HepG2 (cell line): ENCODE data around the gene CCDC142. TPM values are rescaled to one million over a fixed set of nuclear protein-coding genes. Genes with fewer than 3 reads are reported as not detected.

ENCODE experiments used
- SRY ChIP-seq: sonication (generic); formaldehyde crosslinking; IDR thresholded peaks from 2 replicates; pipeline ENCODE4 v1.8.0; 2022; ENCODE audit warnings: mild to moderate bottlenecking, missing genetic modification reagents
- ZFP82 ChIP-seq: sonication (generic); formaldehyde crosslinking; IDR thresholded peaks from 2 replicates; pipeline ENCODE4 v1.5.1; 2020; ENCODE audit warnings: mild to moderate bottlenecking, missing genetic modification reagents, borderline replicate concordance
- ZNF124 ChIP-seq: sonication (generic); formaldehyde crosslinking; IDR thresholded peaks from 2 replicates; pipeline ENCODE4 v1.4.0; 2020; ENCODE audit warnings: missing genetic modification reagents
- ZNF224 ChIP-seq: sonication (generic); formaldehyde crosslinking; IDR thresholded peaks from 2 replicates; pipeline ENCODE4 v1.5.0; 2020; ENCODE audit warnings: mild to moderate bottlenecking, missing genetic modification reagents
- ZNF333 ChIP-seq: sonication (generic); formaldehyde crosslinking; IDR thresholded peaks from 2 replicates; pipeline ENCODE4 v1.4.0; 2020; ENCODE audit warnings: mild to moderate bottlenecking, missing genetic modification reagents, borderline replicate concordance
- polyA plus RNA-seq, 8 experiments: library from polyadenylated mRNA; depleted of rRNA in 3 of 8; stranded (reverse) in 7 of 8; unstranded in 1 of 8; fragments of >200 nt; fragmentation: Illumina TruSeq in 4 of 8; extraction: Trizol in 4 of 8; gene quantifications; 2 replicates each; pipeline versions ENCODE4 v1.2.1 to v1.2.3, GENCODE V29; 2011 to 2016; ENCODE audit warnings: low read depth in 4 of 8, missing spikeins in 1 of 8, mixed read lengths in 1 of 8; ENCODE audit not compliant: insufficient read depth in 1 of 8
- total RNA-seq, 5 experiments: library from RNA; depleted of rRNA; stranded (reverse); fragments of >200 nt; fragmentation: Illumina TruSeq; extraction: Trizol; gene quantifications; 2 replicates each; pipeline ENCODE4 v1.2.3, GENCODE V29; 2016; ENCODE audit warnings: low read depth in 1 of 5
- TF ChIP-seq, protein P1 (sequence below), 2 experiments: sonication (generic) in 1 of 2; formaldehyde crosslinking in 1 of 2; IDR thresholded peaks; 2 replicates each; pipeline versions ENCODE4 v1.4.0 to v1.6.1; 2016 to 2020; ENCODE audit warnings: borderline replicate concordance in 1 of 2, low read depth in 1 of 2, mild to moderate bottlenecking in 1 of 2, missing genetic modification reagents in 1 of 2
- TF ChIP-seq, protein P2 (sequence below): sonication (generic); formaldehyde crosslinking; IDR thresholded peaks from 2 replicates; pipeline ENCODE4 v1.9.0; 2021; ENCODE audit warnings: mild to moderate bottlenecking, missing genetic modification reagents
- TF ChIP-seq, protein P3 (sequence below): sonication (generic); formaldehyde crosslinking; IDR thresholded peaks from 2 replicates; pipeline ENCODE4 v1.4.0; 2020; ENCODE audit warnings: missing genetic modification reagents; ENCODE audit errors: not compliant biosample characterization
- TF ChIP-seq, protein P4 (sequence below): sonication (generic); formaldehyde crosslinking; IDR thresholded peaks from 2 replicates; pipeline ENCODE4 v1.9.0; 2022; ENCODE audit warnings: low read depth, missing genetic modification reagents
- TF ChIP-seq, protein P5 (sequence below), 2 experiments: sonication (generic) in 1 of 2; formaldehyde crosslinking in 1 of 2; IDR thresholded peaks; 2 replicates each; pipeline versions ENCODE4 v1.4.0 to v1.6.1; 2018 to 2020; ENCODE audit warnings: missing genetic modification reagents in 2 of 2, borderline replicate concordance in 1 of 2, low read depth in 1 of 2, mild to moderate bottlenecking in 1 of 2, missing biosample characterization in 1 of 2

Gene CCDC142
- total and polyA plus RNA-seq, 2 of the 13 experiments (the other 11 are each of a cell fraction or from before 2014, with no cell fraction given), result 14.7 to 30.4 TPM

DNA sequence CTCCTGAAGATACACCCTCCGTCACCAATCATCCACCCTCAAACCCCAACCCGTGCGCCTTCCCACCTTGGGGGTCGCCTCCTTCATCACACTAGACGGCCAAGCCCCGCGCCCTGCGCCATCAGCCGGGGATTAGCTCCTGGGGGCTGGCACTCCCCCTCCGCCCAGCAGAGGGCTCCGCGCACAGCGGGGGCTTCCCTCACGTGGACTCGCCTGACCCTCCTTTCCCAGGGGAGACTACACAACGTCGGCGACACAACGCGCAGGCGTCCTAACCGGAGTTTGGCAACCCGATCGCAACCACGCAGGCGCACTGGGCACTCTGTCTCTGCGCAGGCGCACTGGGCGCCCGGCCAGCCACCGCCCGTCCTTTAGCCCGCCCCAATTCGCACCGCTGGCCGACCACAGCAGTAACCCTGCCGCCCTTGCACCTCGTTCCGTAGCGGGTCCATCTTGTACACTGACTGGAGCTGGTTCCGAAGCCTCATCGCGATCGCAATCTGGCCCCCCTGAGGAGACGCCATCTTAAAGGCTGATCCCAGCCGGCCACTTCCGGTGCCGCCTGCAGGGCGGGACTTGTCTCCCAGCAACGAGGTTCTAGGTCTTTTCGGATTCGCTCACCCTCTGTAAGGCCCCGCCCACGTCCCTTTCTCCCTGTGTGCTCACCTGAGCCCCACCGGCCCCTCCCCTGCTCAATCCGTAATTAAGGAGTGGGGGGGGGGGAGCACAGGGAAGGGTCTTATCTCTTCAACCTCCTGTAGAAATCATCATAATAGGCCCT is 24.5 kb upstream of the CCDC142 start, which contains the start of gene PCGF1 (continued):
- TF ChIP-seq, protein P1, sequence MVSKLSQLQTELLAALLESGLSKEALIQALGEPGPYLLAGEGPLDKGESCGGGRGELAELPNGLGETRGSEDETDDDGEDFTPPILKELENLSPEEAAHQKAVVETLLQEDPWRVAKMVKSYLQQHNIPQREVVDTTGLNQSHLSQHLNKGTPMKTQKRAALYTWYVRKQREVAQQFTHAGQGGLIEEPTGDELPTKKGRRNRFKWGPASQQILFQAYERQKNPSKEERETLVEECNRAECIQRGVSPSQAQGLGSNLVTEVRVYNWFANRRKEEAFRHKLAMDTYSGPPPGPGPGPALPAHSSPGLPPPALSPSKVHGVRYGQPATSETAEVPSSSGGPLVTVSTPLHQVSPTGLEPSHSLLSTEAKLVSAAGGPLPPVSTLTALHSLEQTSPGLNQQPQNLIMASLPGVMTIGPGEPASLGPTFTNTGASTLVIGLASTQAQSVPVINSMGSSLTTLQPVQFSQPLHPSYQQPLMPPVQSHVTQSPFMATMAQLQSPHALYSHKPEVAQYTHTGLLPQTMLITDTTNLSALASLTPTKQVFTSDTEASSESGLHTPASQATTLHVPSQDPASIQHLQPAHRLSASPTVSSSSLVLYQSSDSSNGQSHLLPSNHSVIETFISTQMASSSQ (IDR thresholded peaks at IDR 0.05; ENCODE audit: low read depth), result 0 out of 2 replicates have a peak, but pooled peaks have one; percentile 3
- TF ChIP-seq, protein P1 (CRISPR knock-in tag; IDR thresholded peaks at IDR 0.05; ENCODE audit: borderline replicate concordance), result peak; percentile 86; the same call in 1 of the 2 replicates
- TF ChIP-seq ZNF124 (CRISPR knock-in tag) (no peak), SRY (peak; percentile 50; the same call in 1 of the 2 replicates), ZNF224 (CRISPR knock-in tag) (0 out of 2 replicates have a peak, but pooled peaks have one; percentile 15), ZNF333 (CRISPR knock-in tag) (peak; percentile 28; the same call in 1 of the 2 replicates), ZFP82 (CRISPR knock-in tag) (no peak; the same call in 1 of the 2 replicates)
- TF ChIP-seq, protein P2, sequence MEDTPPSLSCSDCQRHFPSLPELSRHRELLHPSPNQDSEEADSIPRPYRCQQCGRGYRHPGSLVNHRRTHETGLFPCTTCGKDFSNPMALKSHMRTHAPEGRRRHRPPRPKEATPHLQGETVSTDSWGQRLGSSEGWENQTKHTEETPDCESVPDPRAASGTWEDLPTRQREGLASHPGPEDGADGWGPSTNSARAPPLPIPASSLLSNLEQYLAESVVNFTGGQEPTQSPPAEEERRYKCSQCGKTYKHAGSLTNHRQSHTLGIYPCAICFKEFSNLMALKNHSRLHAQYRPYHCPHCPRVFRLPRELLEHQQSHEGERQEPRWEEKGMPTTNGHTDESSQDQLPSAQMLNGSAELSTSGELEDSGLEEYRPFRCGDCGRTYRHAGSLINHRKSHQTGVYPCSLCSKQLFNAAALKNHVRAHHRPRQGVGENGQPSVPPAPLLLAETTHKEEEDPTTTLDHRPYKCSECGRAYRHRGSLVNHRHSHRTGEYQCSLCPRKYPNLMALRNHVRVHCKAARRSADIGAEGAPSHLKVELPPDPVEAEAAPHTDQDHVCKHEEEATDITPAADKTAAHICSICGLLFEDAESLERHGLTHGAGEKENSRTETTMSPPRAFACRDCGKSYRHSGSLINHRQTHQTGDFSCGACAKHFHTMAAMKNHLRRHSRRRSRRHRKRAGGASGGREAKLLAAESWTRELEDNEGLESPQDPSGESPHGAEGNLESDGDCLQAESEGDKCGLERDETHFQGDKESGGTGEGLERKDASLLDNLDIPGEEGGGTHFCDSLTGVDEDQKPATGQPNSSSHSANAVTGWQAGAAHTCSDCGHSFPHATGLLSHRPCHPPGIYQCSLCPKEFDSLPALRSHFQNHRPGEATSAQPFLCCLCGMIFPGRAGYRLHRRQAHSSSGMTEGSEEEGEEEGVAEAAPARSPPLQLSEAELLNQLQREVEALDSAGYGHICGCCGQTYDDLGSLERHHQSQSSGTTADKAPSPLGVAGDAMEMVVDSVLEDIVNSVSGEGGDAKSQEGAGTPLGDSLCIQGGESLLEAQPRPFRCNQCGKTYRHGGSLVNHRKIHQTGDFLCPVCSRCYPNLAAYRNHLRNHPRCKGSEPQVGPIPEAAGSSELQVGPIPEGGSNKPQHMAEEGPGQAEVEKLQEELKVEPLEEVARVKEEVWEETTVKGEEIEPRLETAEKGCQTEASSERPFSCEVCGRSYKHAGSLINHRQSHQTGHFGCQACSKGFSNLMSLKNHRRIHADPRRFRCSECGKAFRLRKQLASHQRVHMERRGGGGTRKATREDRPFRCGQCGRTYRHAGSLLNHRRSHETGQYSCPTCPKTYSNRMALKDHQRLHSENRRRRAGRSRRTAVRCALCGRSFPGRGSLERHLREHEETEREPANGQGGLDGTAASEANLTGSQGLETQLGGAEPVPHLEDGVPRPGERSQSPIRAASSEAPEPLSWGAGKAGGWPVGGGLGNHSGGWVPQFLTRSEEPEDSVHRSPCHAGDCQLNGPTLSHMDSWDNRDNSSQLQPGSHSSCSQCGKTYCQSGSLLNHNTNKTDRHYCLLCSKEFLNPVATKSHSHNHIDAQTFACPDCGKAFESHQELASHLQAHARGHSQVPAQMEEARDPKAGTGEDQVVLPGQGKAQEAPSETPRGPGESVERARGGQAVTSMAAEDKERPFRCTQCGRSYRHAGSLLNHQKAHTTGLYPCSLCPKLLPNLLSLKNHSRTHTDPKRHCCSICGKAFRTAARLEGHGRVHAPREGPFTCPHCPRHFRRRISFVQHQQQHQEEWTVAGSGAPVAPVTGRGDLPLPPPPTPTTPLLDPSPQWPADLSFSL, result peak; percentile 90
- TF ChIP-seq, protein P3, sequence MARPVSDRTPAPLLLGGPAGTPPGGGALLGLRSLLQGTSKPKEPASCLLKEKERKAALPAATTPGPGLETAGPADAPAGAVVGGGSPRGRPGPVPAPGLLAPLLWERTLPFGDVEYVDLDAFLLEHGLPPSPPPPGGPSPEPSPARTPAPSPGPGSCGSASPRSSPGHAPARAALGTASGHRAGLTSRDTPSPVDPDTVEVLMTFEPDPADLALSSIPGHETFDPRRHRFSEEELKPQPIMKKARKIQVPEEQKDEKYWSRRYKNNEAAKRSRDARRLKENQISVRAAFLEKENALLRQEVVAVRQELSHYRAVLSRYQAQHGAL (CRISPR knock-in tag), result no peak
- TF ChIP-seq, protein P4, sequence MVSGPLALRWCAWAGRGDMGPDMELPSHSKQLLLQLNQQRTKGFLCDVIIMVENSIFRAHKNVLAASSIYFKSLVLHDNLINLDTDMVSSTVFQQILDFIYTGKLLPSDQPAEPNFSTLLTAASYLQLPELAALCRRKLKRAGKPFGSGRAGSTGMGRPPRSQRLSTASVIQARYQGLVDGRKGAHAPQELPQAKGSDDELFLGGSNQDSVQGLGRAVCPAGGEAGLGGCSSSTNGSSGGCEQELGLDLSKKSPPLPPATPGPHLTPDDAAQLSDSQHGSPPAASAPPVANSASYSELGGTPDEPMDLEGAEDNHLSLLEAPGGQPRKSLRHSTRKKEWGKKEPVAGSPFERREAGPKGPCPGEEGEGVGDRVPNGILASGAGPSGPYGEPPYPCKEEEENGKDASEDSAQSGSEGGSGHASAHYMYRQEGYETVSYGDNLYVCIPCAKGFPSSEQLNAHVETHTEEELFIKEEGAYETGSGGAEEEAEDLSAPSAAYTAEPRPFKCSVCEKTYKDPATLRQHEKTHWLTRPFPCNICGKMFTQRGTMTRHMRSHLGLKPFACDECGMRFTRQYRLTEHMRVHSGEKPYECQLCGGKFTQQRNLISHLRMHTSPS (CRISPR knock-in tag), result 0 out of 2 replicates have a peak, but pooled peaks have one; percentile 55
- TF ChIP-seq, protein P5, sequence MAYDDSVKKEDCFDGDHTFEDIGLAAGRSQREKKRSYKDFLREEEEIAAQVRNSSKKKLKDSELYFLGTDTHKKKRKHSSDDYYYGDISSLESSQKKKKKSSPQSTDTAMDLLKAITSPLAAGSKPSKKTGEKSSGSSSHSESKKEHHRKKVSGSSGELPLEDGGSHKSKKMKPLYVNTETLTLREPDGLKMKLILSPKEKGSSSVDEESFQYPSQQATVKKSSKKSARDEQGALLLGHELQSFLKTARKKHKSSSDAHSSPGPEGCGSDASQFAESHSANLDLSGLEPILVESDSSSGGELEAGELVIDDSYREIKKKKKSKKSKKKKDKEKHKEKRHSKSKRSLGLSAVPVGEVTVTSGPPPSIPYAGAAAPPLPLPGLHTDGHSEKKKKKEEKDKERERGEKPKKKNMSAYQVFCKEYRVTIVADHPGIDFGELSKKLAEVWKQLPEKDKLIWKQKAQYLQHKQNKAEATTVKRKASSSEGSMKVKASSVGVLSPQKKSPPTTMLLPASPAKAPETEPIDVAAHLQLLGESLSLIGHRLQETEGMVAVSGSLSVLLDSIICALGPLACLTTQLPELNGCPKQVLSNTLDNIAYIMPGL (CRISPR knock-in tag; IDR thresholded peaks at IDR 0.05; ENCODE audit: borderline replicate concordance in 1 of 2, low read depth in 1 of 2), result peak; percentile 88 to 91
